Adrenal gland (tissue), 5 donors: ENCODE results near the gene ZBTB40.

Experiments
- POLR2A ChIP-seq, 2 donors: fragments of 450-650 bp; IDR thresholded peaks; one replicate each; pipeline ENCODE4 v1.6.1; 2017; ENCODE audit warnings: antibody characterized with exemption in 2 of 2, mild to moderate bottlenecking in 2 of 2, moderate library complexity in 1 of 2
- TF ChIP-seq, protein P1 (sequence below), 6 experiments: fragments of 450-650 bp in 4 of 6; fragments of 200-600 bp in 2 of 6; sonication (generic) in 1 of 6; IDR thresholded peaks; 1 replicate in 5 of 6; 2 replicates in 1 of 6; pipeline versions ENCODE4 v1.5.1 to v1.8.0; 2016 to 2021; ENCODE audit warnings: antibody characterized with exemption in 6 of 6, mild to moderate bottlenecking in 2 of 6, moderate library complexity in 1 of 6
- donor health status: DM: no; HTN: no; CAD: no.

DNA sequence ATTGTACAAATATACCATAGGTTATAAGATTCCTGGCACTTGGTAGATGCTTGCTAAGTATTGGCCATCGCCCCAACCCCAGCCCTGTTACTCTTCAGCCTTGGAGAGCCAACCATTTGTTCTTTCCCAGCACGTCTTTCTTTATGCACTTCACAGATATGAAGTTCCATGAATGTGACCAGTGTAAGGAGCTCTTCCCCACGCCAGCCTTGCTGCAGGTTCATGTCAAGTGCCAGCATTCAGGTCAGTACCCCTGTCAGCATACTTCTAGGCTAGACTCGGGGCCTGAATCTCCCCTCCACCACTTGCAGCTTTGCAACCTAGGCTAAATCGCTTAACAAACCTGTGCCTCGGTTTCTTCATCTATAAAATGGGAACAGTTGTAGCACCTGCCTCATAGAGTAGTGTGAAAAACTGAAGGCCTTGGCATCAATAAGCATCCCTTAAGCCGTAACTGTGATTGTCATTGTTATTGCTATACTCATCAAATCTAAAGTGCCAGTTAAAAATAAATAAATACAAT lies 70.6 kb downstream of the ZBTB40 start:
- TF ChIP-seq, protein P1, sequence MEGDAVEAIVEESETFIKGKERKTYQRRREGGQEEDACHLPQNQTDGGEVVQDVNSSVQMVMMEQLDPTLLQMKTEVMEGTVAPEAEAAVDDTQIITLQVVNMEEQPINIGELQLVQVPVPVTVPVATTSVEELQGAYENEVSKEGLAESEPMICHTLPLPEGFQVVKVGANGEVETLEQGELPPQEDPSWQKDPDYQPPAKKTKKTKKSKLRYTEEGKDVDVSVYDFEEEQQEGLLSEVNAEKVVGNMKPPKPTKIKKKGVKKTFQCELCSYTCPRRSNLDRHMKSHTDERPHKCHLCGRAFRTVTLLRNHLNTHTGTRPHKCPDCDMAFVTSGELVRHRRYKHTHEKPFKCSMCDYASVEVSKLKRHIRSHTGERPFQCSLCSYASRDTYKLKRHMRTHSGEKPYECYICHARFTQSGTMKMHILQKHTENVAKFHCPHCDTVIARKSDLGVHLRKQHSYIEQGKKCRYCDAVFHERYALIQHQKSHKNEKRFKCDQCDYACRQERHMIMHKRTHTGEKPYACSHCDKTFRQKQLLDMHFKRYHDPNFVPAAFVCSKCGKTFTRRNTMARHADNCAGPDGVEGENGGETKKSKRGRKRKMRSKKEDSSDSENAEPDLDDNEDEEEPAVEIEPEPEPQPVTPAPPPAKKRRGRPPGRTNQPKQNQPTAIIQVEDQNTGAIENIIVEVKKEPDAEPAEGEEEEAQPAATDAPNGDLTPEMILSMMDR (IDR thresholded peaks at IDR 0.05) = no peak
- no peak for TF ChIP-seq POLR2A (IDR thresholded peaks at IDR 0.05)
